HEK293 (cell line): ENCODE measurements around the gene TACC2.

Source experiments
- CTCF ChIP-seq: fragments of 450-650 bp; formaldehyde crosslinking; IDR thresholded peaks from 2 replicates; pipeline ENCODE4 v1.5.1; 2016; ENCODE audit warnings: missing biosample characterization, missing genetic modification characterization
- YY1 ChIP-seq: fragments of 450-650 bp; formaldehyde crosslinking; IDR thresholded peaks from 2 replicates; pipeline ENCODE4 v1.5.1; 2018; ENCODE audit warnings: missing biosample characterization, missing genetic modification characterization
- ZNF133 ChIP-seq: fragments of 450-650 bp; formaldehyde crosslinking; IDR thresholded peaks from 2 replicates; pipeline ENCODE4 v1.5.1; 2016; ENCODE audit warnings: missing biosample characterization, missing genetic modification characterization

GRCh38 chr10:122191936-122192541 lies 203.1 kb downstream of the TACC2 start:
- TF ChIP-seq CTCF (no peak), YY1 (tag by site-specific recombination) (no peak), ZNF133 (tag by site-specific recombination) (no peak)
